ENCODE data around the gene ANKS1A.

- no peak for TF ChIP-seq CTCF (IDR thresholded peaks at IDR 0.05)
- TF ChIP-seq POLR2A (IDR thresholded peaks at IDR 0.05), result no peak
These were observed 176.4 kb downstream of the ANKS1A start for GRCh38 chr6:35065441-35065800.

Measured in ovary (tissue), 3 donors.